T-cell (primary cell): ENCODE measurements around the gene NFIX. TPM values are rescaled to one million over a fixed set of nuclear protein-coding genes. Genes with fewer than 3 reads are reported as not detected.
A peak's percentile ranks its signal among the peaks of the same experiment; 100 is the strongest.

ENCODE experiments used
- ATAC-seq, 4 experiments: fragments of 200-7000 bp in 3 of 4; fragments of 150-1000 bp in 1 of 4; cut with Tn5 transposase; replicated peaks in 1 of 4; 1 replicate in 3 of 4; 2 replicates in 1 of 4; pipeline ENCODE4 v1.10.0; 2021; ENCODE audit warnings: moderate library complexity in 3 of 4, mild to moderate bottlenecking in 2 of 4, moderate number of reproducible peaks in 1 of 4
- CTCF ChIA-PET, 2 donors: fragments of 300-600 bp; sonication (Branson Sonifier 250); formaldehyde crosslinking; loops; one replicate each; lab custom pipeline; 2022; ENCODE audit warnings: antibody characterized with exemption in 2 of 2; lab: Charles Lee
- POLR2A ChIA-PET, 2 donors: fragments of 300-600 bp; sonication (Branson Sonifier 250); formaldehyde crosslinking; loops; one replicate each; lab custom pipeline; 2022; ENCODE audit warnings: antibody characterized with exemption in 2 of 2; lab: Charles Lee
- DNase-seq, 35 experiments: peaks; one replicate each; pipeline versions ENCODE4 v3.0.0 to v3.0.0-alpha.2; 2013 to 2023
- H3K27ac ChIP-seq: one replicate; pipeline ENCODE4 v1.5.1; 2013; ENCODE audit warnings: low read length
- H3K27me3 ChIP-seq, 2 experiments: replicated peaks in 1 of 2; 1 replicate in 1 of 2; 2 replicates in 1 of 2; pipeline versions ENCODE4 v1.6.1 to v1.7.0; 2013; ENCODE audit warnings: low read length in 1 of 2, mixed read lengths in 1 of 2; ENCODE audit not compliant: control insufficient read depth in 2 of 2, insufficient read depth in 2 of 2; ENCODE audit errors: extremely low read depth in 1 of 2
- H3K36me3 ChIP-seq, 2 donors: 1 replicate in 1 of 2; 2 replicates in 1 of 2; pipeline versions ENCODE4 v1.6.1 to v1.7.0; 2013; ENCODE audit warnings: low read length in 1 of 2; ENCODE audit not compliant: control insufficient read depth in 2 of 2, insufficient read depth in 1 of 2; ENCODE audit errors: extremely low read depth in 1 of 2
- H3K4me1 ChIP-seq, 2 experiments: 1 replicate in 1 of 2; 2 replicates in 1 of 2; pipeline versions ENCODE4 v1.6.1 to v1.7.0; 2013; ENCODE audit warnings: low read length in 2 of 2, mixed read lengths in 1 of 2; ENCODE audit not compliant: insufficient read depth in 2 of 2, control insufficient read depth in 1 of 2; ENCODE audit errors: extremely low read depth in 1 of 2
- H3K4me3 ChIP-seq, 2 donors: 1 replicate in 1 of 2; 2 replicates in 1 of 2; pipeline versions ENCODE4 v1.5.1 to v1.7.0; 2013; ENCODE audit warnings: mild to moderate bottlenecking in 2 of 2, low read length in 1 of 2, moderate library complexity in 1 of 2; ENCODE audit not compliant: control insufficient read depth in 1 of 2; ENCODE audit errors: extremely low read depth in 1 of 2
- H3K9me3 ChIP-seq: 2 replicates; pipeline ENCODE4 v1.7.0; 2013
- H3K27ac Mint-ChIP-seq, 2 donors: one replicate each; pipeline ENCODE4 v1.8.0; 2020 to 2021; ENCODE audit warnings: mild to moderate bottlenecking in 2 of 2, mixed read lengths in 2 of 2
- H3K27me3 Mint-ChIP-seq, 2 donors: one replicate each; pipeline ENCODE4 v1.8.0; 2021 to 2022; ENCODE audit warnings: mixed read lengths in 2 of 2
- H3K36me3 Mint-ChIP-seq: one replicate; pipeline ENCODE4 v1.8.0; 2021; ENCODE audit warnings: mixed read lengths
- H3K4me1 Mint-ChIP-seq, 3 donors: one replicate each; pipeline ENCODE4 v1.8.0; 2020 to 2022; ENCODE audit warnings: mixed read lengths in 3 of 3, mild to moderate bottlenecking in 1 of 3
- H3K4me3 Mint-ChIP-seq, 3 donors: one replicate each; pipeline ENCODE4 v1.8.0; 2020 to 2022; ENCODE audit warnings: mild to moderate bottlenecking in 3 of 3, mixed read lengths in 3 of 3, moderate library complexity in 3 of 3
- H3K9me3 Mint-ChIP-seq, 3 donors: one replicate each; pipeline ENCODE4 v1.8.0; 2020 to 2022; ENCODE audit warnings: mixed read lengths in 3 of 3
- WGBS: methylation state at CpG from one replicate; pipeline ENCODE4 v1.1.5; 2013; ENCODE audit warnings: missing lambda C conversion rate; ENCODE audit not compliant: insufficient coverage; 5-methylcytosine and 5-hydroxymethylcytosine counted together
- total RNA-seq, 35 experiments: library from RNA in 6 of 35; stranded (reverse) in 6 of 35; fragments of 120-200 nt in 1 of 35; gene quantifications; one replicate each; pipeline versions ENCODE4 v1.2.1 to v1.2.4 and lab custom pipeline; 2013 to 2026

The NFIX gene
- total RNA-seq, 5 donors from 2014 or later (not counting 1 experiment from before 2014, with no cell fraction given): 3.9 to 6.6 (median 6.3) TPM

GRCh38 chr19:13008926-13009787 lies 13.9 kb downstream of the NFIX start:
- H3K36me3 ChIP-seq: no peaks in the 10 kb centered on the region
- no peaks in the 10 kb centered on the region for H3K9me3 Mint-ChIP-seq
- no peak overlapping the region for H3K27ac Mint-ChIP-seq
- ATAC-seq (no peak), DNase-seq (no peak)
- H3K9me3 ChIP-seq: no peaks in the 10 kb centered on the region
- H3K4me1 ChIP-seq: peaks cover 0 to 31% of the 10 kb centered on the region in 2 experiments
- ChIA-PET CTCF (no interaction called here), POLR2A (interaction anchor here in 1 of 2 donors (0.5 kb wide), 1 partner anchor 25 kb away, joined by 3 read pairs; no protein-coding TSS in a partner anchor)
- peaks cover 6 to 78% of the 10 kb centered on the region in 2 experiments for H3K27me3 ChIP-seq
- H3K27me3 Mint-ChIP-seq: peaks cover 22 to 56% of the 10 kb centered on the region in 2 donors
- H3K4me3 Mint-ChIP-seq: no peak overlapping the region
- H3K4me1 Mint-ChIP-seq: peaks cover 16 to 22% (median 22%) of the 10 kb centered on the region in 3 donors
- H3K27ac ChIP-seq: no peak overlapping the region
- H3K4me3 ChIP-seq: no peak overlapping the region
- H3K36me3 Mint-ChIP-seq: peaks cover 4% of the 10 kb centered on the region
- WGBS: 93% methylated on average over 16 of the region's 28 CpGs

DNA sequence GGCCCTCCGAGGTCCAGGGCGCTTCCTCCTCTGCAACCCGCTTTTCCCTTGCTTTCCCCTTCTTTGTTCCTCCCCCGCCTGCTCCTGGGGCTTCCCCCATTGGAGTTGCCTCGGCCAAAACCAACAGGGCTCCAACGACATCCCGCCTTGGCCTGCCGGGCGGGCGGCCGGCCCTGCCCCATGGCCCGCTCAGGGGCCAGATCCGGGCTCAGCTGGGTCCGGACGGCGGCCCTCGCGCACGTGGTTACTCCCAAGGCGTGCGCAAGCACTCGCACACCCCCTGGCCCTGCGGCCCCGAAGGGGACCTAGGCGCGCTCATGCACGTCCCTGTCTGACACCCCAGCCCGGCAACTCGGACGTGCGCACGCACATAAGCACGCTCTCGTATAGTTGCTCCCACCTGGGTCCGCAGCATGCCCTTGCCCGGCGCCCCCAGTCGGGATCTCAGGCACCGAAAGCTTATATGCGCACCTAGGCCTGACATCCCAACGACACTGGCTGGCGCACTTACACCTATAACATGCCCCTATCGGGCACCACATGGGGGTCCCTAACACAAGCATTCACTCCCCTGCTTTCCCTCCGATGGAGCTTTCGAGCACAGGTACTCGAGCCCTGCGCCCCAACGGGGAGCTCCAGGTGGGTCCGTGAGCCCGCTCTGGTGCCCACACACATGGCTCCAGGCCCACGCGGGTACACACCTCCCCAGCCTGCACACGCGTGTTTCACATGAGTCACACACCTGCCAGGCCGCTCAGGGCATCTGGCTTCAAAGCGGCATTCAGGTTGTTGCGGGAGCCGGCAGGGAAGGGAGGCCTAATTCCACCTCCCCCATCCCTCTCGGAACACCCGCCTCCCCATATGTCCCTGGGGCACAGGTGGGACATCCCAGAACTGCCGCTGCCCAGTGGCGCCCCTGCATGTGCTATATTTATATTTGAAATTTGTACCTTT lies 15.0 kb downstream of the NFIX start:
- no peak overlapping the region for H3K27ac Mint-ChIP-seq
- ChIA-PET CTCF (no interaction called here), POLR2A (no interaction called here)
- Histone ChIP-seq H3K4me3 (no peak overlapping the region), H3K36me3 (no peaks in the 10 kb centered on the region), H3K9me3 (no peaks in the 10 kb centered on the region), H3K4me1 (peaks cover 0 to 37% of the 10 kb centered on the region in 2 experiments), H3K27ac (no peak overlapping the region), H3K27me3 (peaks cover 10 to 89% of the 10 kb centered on the region in 2 experiments)
- no peak overlapping the region for H3K4me3 Mint-ChIP-seq
- ATAC-seq (no peak), DNase-seq (no peak)
- peaks cover 28 to 65% of the 10 kb centered on the region in 2 donors for H3K27me3 Mint-ChIP-seq
- peaks cover 4% of the 10 kb centered on the region for H3K36me3 Mint-ChIP-seq
- no peaks in the 10 kb centered on the region for H3K9me3 Mint-ChIP-seq
- H3K4me1 Mint-ChIP-seq: peaks cover 22 to 31% (median 29%) of the 10 kb centered on the region in 3 donors
- 47% methylated on average over 58 of the region's 62 CpGs for WGBS

- H3K36me3 Mint-ChIP-seq: peaks cover 4% of the 10 kb centered on the region
- ATAC-seq: no peak
These were observed 15.8 kb downstream of the NFIX start for GRCh38 chr19:13010992-13011652.

DNA sequence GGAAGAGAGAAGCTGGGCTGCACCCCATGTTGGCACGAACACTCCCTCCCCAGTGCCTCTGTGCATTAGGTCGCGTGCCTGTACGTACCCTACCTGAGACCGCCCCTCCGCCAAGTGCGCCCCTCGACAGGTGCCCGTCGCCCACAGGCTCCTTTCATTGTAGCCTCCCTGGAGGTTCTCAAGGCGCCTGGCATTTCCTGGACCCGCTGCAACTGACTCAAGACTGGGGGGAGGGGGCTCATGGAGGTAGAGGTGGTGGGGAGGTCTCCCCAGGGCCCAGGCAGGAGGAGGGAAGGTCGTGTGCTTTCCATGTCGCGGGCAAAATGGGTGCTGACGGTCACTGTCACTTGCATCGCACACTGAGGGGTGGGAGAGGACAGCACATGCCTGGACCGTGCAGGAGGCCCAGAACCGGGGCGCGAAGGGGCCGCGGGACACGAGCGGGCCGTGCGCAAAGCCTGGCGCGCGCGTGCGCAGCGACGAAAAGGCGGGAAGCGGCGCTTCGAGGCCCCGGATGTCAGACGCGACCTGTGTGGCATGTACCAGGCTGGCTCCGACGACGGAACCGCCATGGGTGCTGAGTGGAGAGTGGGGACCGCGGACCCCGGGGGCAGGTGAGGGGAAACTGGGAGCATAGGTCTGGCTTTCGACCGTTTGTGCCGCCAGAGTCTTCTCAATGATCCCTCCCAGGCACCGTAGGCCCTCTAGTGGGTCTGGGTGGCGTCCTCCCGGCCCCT lies 16.5 kb downstream of the NFIX start:
- H3K9me3 Mint-ChIP-seq: no peaks in the 10 kb centered on the region
- no peaks in the 10 kb centered on the region for H3K9me3 ChIP-seq
- ATAC-seq (peak in 2 of 4 experiments; percentile 9 to 22), DNase-seq (peak in 1 of 35 experiments; percentile 24)
- ChIA-PET POLR2A (no interaction called here), CTCF (no interaction called here)
- no peak overlapping the region for H3K27ac ChIP-seq
- 31% methylated on average over 51 of the region's 54 CpGs for WGBS
- H3K36me3 ChIP-seq: no peaks in the 10 kb centered on the region
- H3K4me3 ChIP-seq: no peak overlapping the region
- peaks cover 0 to 37% of the 10 kb centered on the region in 2 experiments for H3K4me1 ChIP-seq
- peaks cover 4% of the 10 kb centered on the region for H3K36me3 Mint-ChIP-seq
- H3K27me3 ChIP-seq: peaks cover 19 to 92% of the 10 kb centered on the region in 2 experiments
- H3K27ac Mint-ChIP-seq: no peak overlapping the region
- peak overlapping the region in 2 of 3 donors; percentile 25 to 78 for H3K4me3 Mint-ChIP-seq
- peaks cover 33 to 76% of the 10 kb centered on the region in 2 donors for H3K27me3 Mint-ChIP-seq
- H3K4me1 Mint-ChIP-seq: peaks cover 22 to 33% (median 29%) of the 10 kb centered on the region in 3 donors

More at GRCh38 chr19:13010992-13011652, 15.8 kb downstream of the NFIX start:
- WGBS: 25% methylated on average over 3 of the region's 39 CpGs
- peaks cover 0 to 37% of the 10 kb centered on the region in 2 experiments for H3K4me1 ChIP-seq
- CTCF ChIA-PET: no interaction called here
- H3K27ac ChIP-seq: no peak overlapping the region
- Mint-ChIP-seq H3K4me1 (peaks cover 22 to 31% (median 29%) of the 10 kb centered on the region in 3 donors), H3K27ac (no peak overlapping the region), H3K27me3 (peaks cover 30 to 70% of the 10 kb centered on the region in 2 donors), H3K9me3 (no peaks in the 10 kb centered on the region), H3K4me3 (peak overlapping the region in 1 of 3 donors; percentile 64)
- POLR2A ChIA-PET: no interaction called here
- H3K9me3 ChIP-seq: no peaks in the 10 kb centered on the region
- DNase-seq: no peak
- H3K4me3 ChIP-seq: no peak overlapping the region
- peaks cover 16 to 94% of the 10 kb centered on the region in 2 experiments for H3K27me3 ChIP-seq
- H3K36me3 ChIP-seq: no peaks in the 10 kb centered on the region

DNA sequence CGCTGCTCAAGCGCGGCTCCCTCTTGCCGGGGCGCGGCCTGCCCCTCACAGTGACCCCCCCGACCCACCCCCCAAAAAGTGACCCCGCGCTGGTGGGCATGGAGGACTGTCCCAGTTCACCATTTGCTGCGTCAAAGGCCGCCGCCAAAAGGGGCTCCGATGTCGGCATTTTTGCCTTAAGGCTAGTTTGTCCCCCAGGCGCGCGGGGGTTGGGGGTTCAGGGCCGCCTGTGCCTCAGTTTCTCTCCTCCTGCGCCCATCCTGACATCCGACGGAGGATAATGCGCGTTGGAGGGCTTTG lies 17.1 kb downstream of the NFIX start:
- H3K9me3 ChIP-seq: no peaks in the 10 kb centered on the region
- Mint-ChIP-seq H3K36me3 (peaks cover 4% of the 10 kb centered on the region), H3K9me3 (no peaks in the 10 kb centered on the region), H3K27ac (no peak overlapping the region), H3K4me3 (peak overlapping the region; percentile 78 to 82 (median 79)), H3K27me3 (peaks cover 37 to 80% of the 10 kb centered on the region in 2 donors), H3K4me1 (peaks cover 22 to 34% (median 29%) of the 10 kb centered on the region in 3 donors)
- ChIA-PET CTCF (no interaction called here), POLR2A (no interaction called here)
- H3K27me3 ChIP-seq: peaks cover 24 to 92% of the 10 kb centered on the region in 2 experiments
- WGBS: 13% methylated on average over 15 of the region's 23 CpGs
- H3K4me1 ChIP-seq: peaks cover 0 to 37% of the 10 kb centered on the region in 2 experiments
- DNase-seq (no peak), ATAC-seq (no peak)
- H3K27ac ChIP-seq: no peak overlapping the region
- no peaks in the 10 kb centered on the region for H3K36me3 ChIP-seq
- H3K4me3 ChIP-seq: peak overlapping the region in 1 of 2 donors; percentile 34
